Activated T-cell treated with anti-CD3 and anti-CD28 coated beads, Interleukin-2, amount 50 U/mL, for 24 hours (primary cell): ENCODE results near the gene BCL6.
A peak's percentile ranks its signal among the peaks of the same experiment; 100 is the strongest.

Source experiments
- DNase-seq: peaks from one replicate; pipeline ENCODE4 v3.0.0-alpha.2; 2020
- H3K27ac Mint-ChIP-seq: 2 replicates; pipeline ENCODE4 v1.8.0; 2020; ENCODE audit warnings: mild to moderate bottlenecking, mixed read lengths
- H3K27me3 Mint-ChIP-seq: 2 replicates; pipeline ENCODE4 v1.8.0; 2020; ENCODE audit warnings: mixed read lengths
- H3K36me3 Mint-ChIP-seq: 2 replicates; pipeline ENCODE4 v1.8.0; 2020; ENCODE audit warnings: low read depth, mixed read lengths
- H3K4me1 Mint-ChIP-seq: 2 replicates; pipeline ENCODE4 v1.8.0; 2020; ENCODE audit warnings: low read depth, mixed read lengths
- H3K4me3 Mint-ChIP-seq: 2 replicates; pipeline ENCODE4 v1.8.0; 2020; ENCODE audit warnings: mild to moderate bottlenecking, moderate library complexity, mixed read lengths
- H3K9me3 Mint-ChIP-seq: 2 replicates; pipeline ENCODE4 v1.8.0; 2020; ENCODE audit warnings: mixed read lengths

Gene BCL6

DNA sequence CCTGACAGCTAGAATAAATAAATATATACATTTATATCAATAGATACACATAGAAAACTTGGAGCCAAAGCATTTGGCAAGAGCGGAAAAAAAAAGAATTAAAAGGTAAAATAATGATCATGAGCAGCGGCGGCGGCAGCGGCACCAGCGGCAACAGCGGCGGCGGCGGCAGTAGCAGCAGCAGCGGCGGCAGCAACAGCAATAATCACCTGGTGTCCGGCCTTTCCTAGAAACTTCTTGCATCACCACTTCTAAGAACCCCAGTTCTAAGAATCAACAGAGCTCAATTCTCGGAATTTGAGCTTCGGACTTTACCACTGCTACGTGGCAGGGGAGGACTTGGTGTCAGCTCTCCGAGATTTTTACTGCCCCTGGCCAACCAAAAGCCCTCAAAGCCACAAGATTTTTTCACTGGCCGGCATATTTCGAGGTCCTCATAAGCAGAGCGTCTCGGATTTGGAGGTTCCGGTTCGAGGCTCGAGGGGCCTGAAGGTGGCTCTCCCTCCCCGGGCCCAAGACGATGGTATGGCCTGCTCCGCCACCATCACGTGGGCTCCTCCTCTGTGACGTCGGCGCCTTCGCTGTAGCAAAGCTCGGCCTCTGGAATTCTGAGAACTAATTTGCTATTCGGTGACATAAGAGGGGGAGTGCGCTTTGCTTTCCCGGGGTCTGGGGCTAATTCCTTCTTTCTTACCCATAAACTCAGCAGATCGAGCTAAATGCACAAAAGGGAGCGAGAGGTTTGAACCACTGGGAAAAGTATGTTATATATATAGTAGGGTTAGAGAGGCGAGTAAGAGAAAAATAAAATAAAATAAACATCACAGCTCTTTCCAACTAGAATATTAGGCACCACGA, at the start of gene BCL6:
TSS of gene BCL6 (minus strand) at position 268 of the 858 bp plus-strand sequence. CDS start 11,775 bp downstream, outside the sequence.
- peak within 1 kb of the TSS; percentile 98 for H3K4me3 Mint-ChIP-seq
- H3K36me3 Mint-ChIP-seq: peaks cover 41% of the 10 kb centered on the region
- DNase-seq: peak; percentile 92
- peak within 1 kb of the TSS; percentile 100 for H3K27ac Mint-ChIP-seq
- peaks cover 67% of the 10 kb centered on the region for H3K4me1 Mint-ChIP-seq
- H3K9me3 Mint-ChIP-seq: no peaks in the 10 kb centered on the region
- H3K27me3 Mint-ChIP-seq: no peaks in the 10 kb centered on the region

DNA sequence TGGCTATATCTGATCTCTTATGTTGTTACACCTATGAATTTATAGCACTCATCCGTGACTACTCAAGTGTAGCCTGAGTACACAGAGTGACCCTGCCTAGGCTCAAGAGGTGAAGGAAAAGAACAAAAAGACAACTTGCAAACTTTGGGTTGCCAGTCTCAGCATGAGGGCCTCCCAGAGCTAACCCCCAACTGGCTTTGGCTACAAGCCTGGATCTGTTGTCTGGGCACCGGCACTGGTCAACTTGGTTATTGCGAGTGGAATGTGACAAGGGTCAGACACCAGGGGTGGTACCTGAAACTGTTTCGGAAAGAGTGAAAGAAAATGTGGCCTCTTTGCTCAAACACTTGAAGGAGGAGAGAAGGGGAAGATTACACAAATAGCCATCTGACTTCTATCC, 49.5 kb upstream of the BCL6 start:
- no peak overlapping the region for H3K4me3 Mint-ChIP-seq

DNA sequence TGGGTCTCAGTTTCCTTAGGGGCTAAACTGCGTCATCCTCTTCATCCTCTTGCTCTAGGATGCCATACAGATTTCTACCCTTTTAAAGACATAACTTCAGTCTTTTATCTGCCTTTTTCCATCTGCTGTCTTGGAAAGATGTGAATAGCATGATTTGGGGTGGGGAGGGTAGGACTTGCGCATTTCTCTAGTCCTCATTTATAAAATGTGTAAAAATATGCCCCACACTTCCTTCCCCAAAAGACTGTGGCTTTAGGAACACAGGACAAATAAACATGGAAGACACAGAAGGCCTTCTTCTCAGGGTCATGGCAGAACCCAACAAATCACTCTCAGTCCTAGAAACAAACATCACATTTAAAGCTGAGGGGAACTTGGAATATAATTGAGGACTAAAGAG, 48.4 kb upstream of the BCL6 start:
- no peaks in the 10 kb centered on the region for H3K27me3 Mint-ChIP-seq
- peaks cover 27% of the 10 kb centered on the region for H3K4me1 Mint-ChIP-seq
- no peak overlapping the region for H3K4me3 Mint-ChIP-seq
- H3K9me3 Mint-ChIP-seq: peaks cover 3% of the 10 kb centered on the region
- H3K27ac Mint-ChIP-seq: no peak overlapping the region
- H3K36me3 Mint-ChIP-seq: no peaks in the 10 kb centered on the region
- no peak for DNase-seq

More for the DNA sequence above, 49.5 kb upstream of the BCL6 start:
- peaks cover 29% of the 10 kb centered on the region for H3K4me1 Mint-ChIP-seq
- DNase-seq: no peak
- no peaks in the 10 kb centered on the region for H3K27me3 Mint-ChIP-seq
- H3K9me3 Mint-ChIP-seq: peaks cover 3% of the 10 kb centered on the region
- H3K36me3 Mint-ChIP-seq: no peaks in the 10 kb centered on the region
- H3K27ac Mint-ChIP-seq: no peak overlapping the region

DNA sequence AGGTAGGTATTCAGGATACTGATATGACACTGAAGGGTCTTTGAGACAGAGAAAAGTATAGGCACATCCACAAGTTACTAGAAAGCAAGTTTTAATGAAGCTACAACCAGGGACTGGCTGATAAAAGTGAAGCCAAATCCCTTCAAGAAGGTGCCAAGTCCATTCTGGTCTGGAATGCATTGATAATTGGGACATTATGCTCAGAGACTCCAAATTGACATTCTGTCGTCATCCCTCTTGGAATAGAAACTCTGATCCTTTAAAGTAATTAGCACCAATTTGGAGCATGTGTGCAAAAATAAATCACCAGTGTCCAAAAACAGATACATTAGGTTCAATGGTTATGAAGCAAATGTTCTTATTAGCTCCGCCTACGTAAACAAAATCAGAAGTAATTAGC, 47.3 kb upstream of the BCL6 start:
- no peak overlapping the region for H3K27ac Mint-ChIP-seq
- peaks cover 2% of the 10 kb centered on the region for H3K9me3 Mint-ChIP-seq
- H3K4me3 Mint-ChIP-seq: no peak overlapping the region
- H3K27me3 Mint-ChIP-seq: no peaks in the 10 kb centered on the region
- H3K36me3 Mint-ChIP-seq: no peaks in the 10 kb centered on the region
- peaks cover 23% of the 10 kb centered on the region for H3K4me1 Mint-ChIP-seq
- no peak for DNase-seq

DNA sequence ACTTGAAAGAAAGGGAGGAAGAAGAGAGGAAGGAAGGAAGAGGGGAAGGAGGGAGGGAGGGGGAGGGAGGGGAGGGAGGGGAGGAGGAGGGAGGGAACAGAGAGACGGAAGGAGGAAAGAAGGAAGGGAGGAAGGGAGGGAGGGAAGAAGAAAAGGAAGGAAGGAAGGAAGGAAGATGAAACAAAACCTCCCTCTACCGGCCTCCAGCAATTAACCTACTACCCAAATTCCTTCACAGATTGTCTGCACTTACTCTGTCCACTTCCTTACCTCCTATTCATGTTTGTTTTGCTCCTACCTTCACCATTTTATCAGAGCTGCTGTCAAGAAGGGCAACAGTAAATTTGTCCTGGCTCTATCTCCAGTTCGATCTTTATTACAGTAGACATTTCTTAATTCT, 44.6 kb upstream of the BCL6 start:
- DNase-seq: no peak
- Mint-ChIP-seq H3K4me1 (peaks cover 21% of the 10 kb centered on the region), H3K4me3 (no peak overlapping the region), H3K27ac (no peak overlapping the region), H3K27me3 (no peaks in the 10 kb centered on the region), H3K9me3 (no peaks in the 10 kb centered on the region), H3K36me3 (no peaks in the 10 kb centered on the region)

DNA sequence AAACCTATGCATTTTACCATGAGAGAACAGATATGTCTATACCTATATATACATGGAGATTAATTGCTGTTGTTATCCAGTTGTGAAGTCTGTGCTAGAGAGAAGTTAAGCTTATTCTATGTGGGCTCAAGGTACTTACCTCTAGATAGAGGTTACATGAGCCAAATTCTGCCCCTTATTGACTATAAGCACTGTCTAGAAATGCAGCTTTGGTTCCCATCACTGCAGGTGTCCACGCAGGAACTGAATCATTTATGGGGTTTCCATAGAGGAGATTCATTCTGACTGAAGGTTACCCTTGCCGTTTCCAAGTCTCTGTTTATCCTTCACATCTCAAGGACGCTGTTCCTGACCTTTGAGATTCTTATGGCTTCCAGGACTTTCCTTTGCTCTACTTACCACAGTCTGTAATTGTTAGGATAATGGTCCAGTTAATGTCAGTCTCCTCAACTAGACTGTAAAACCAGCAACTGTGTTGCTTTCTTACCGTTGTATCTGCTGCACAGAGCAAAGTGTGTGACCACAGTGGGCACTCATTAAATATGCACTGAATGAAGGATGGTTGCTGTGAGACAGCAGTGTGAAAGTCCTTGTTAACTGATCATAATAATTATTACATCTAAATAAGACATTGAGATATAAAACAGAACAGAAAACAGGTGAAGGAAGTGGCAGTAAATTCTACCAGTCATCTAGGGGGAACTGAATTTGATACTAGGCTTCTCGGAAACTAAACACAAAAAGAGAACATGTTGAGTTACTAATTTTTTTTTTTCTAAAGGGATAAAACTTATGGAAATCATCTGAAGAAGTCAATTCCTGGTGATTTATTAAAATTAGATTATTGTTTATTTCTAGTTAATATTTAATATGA, 44.0 kb upstream of the BCL6 start:
- no peaks in the 10 kb centered on the region for H3K9me3 Mint-ChIP-seq
- peaks cover 21% of the 10 kb centered on the region for H3K4me1 Mint-ChIP-seq
- no peaks in the 10 kb centered on the region for H3K36me3 Mint-ChIP-seq
- peak overlapping the region; percentile 76 for H3K27ac Mint-ChIP-seq
- DNase-seq: no peak
- H3K4me3 Mint-ChIP-seq: no peak overlapping the region
- H3K27me3 Mint-ChIP-seq: no peaks in the 10 kb centered on the region

DNA sequence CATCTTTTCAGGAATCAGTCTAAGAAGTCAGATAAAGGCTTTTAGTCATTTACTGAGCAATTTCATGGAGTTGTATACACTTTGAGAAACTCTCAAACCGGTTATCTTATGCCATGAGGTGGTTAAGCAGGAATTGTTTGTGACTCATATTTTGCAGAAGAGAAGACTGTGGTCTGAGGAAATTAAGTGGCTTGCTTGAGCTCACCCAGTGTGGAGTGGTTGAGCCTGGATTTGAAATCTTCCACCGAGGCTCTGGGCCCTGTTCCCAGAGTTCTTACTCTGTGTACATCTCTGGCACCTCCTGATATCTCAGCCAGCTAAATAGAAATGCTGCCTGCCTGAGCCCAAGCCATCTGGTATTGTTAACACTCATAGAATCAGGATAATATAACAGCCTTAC, 37.8 kb upstream of the BCL6 start:
- Mint-ChIP-seq H3K4me3 (no peak overlapping the region), H3K36me3 (no peaks in the 10 kb centered on the region)

DNA sequence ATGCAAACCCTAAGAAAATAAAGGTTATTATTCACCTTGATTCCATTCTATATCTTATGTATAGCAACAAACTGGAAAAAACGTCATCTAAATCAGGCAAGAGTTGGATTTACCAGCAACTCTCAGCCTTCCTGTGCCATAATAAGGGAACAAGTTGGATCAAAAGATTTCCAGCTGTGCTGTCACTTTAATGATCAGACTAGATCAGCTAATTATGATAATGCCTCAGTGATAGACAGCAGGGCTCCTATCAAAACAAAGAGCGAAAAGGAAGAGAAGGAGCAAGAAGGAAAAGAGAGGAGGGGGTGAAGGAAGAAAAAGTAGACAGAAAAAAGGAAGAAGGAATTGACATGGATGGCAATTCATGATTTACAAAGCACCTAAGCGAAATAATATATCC, 36.7 kb upstream of the BCL6 start:
- no peaks in the 10 kb centered on the region for H3K36me3 Mint-ChIP-seq
- peaks cover 46% of the 10 kb centered on the region for H3K4me1 Mint-ChIP-seq
- peaks cover 3% of the 10 kb centered on the region for H3K9me3 Mint-ChIP-seq
- H3K27ac Mint-ChIP-seq: no peak overlapping the region
- no peak overlapping the region for H3K4me3 Mint-ChIP-seq
- DNase-seq: no peak
- no peaks in the 10 kb centered on the region for H3K27me3 Mint-ChIP-seq

More for the DNA sequence above, 37.8 kb upstream of the BCL6 start:
- no peak for DNase-seq
- Mint-ChIP-seq H3K27me3 (no peaks in the 10 kb centered on the region), H3K4me1 (peaks cover 36% of the 10 kb centered on the region), H3K9me3 (peaks cover 3% of the 10 kb centered on the region), H3K27ac (peak overlapping the region; percentile 81)

DNA sequence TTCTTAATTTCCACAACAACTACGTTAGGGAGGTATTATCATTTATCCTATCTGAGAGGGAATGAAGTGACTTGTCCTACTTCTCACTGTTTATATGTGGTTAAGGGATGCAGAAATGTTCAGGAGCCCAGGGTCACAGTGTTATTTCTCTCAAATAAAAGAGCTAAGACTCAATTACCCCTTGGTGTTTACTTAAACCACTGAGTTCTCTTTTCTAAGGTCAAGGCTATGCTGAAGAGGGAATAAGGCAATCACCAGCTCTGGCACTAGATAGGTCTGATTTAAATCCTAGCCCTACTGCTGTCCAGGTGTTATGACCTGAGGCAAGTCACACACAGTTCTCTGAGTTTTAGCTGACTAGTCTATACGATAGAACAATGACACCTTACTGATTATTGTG, 35.7 kb upstream of the BCL6 start:
- no peaks in the 10 kb centered on the region for H3K27me3 Mint-ChIP-seq
- no peaks in the 10 kb centered on the region for H3K36me3 Mint-ChIP-seq
- H3K27ac Mint-ChIP-seq: no peak overlapping the region
- H3K4me3 Mint-ChIP-seq: no peak overlapping the region
- peaks cover 3% of the 10 kb centered on the region for H3K9me3 Mint-ChIP-seq
- DNase-seq: no peak
- H3K4me1 Mint-ChIP-seq: peaks cover 52% of the 10 kb centered on the region

DNA sequence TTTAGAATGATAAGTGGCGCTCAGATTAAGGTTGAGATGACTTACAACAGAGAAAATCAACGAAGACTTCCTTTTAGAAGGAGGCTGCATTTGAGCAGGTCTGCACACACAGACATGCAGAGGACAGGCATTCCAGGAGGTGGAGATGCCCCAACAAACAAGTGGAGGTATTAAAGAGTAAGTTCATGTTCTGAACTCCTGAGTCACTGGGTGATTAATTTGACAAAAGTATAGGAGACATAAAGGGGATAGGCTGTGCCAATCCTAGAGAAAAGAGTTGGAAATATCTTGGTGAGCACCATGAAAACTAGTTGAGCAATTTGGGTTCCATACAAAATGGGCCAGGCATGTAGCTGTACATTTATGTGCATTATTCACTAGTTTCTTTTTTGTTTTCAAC, 33.5 kb upstream of the BCL6 start:
- H3K4me1 Mint-ChIP-seq: peaks cover 62% of the 10 kb centered on the region
- peaks cover 3% of the 10 kb centered on the region for H3K9me3 Mint-ChIP-seq
- no peaks in the 10 kb centered on the region for H3K27me3 Mint-ChIP-seq
- no peak overlapping the region for H3K4me3 Mint-ChIP-seq
- DNase-seq: no peak
- H3K27ac Mint-ChIP-seq: peak overlapping the region; percentile 89
- H3K36me3 Mint-ChIP-seq: no peaks in the 10 kb centered on the region

DNA sequence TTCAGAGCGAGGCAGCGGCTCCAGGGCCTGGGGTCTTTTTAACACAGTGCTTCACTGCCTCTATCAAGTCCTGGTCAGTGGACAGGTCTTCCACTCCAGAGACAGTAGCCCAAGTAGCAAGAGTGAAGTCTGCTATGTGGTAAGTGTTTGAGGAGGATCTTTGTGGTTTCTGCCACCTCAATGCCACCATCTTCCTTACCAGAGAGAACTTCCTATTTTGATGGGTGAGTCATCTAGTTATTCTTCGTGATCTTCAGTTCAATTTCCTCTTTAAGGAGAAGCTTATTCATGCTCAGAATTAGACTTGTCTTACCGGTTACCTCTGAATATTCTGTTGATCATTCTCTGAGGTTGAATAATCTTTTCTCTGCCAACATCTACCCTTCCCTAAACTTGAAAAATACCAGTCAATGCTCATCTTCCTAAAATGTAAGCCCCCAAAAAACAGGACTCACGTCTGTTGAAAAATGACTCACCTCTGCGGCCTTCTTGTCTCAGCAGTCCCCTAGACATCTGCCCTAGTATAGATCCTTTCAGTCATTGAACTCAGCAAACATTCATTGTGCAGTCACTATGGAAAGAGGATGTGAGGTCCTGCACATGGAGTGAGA, 32.2 kb upstream of the BCL6 start:
- peak overlapping the region; percentile 97 for H3K27ac Mint-ChIP-seq
- H3K4me1 Mint-ChIP-seq: peaks cover 54% of the 10 kb centered on the region
- peak overlapping the region; percentile 38 for H3K4me3 Mint-ChIP-seq
- no peaks in the 10 kb centered on the region for H3K27me3 Mint-ChIP-seq
- peak; percentile 62 for DNase-seq
- H3K36me3 Mint-ChIP-seq: no peaks in the 10 kb centered on the region
- peaks cover 3% of the 10 kb centered on the region for H3K9me3 Mint-ChIP-seq

DNA sequence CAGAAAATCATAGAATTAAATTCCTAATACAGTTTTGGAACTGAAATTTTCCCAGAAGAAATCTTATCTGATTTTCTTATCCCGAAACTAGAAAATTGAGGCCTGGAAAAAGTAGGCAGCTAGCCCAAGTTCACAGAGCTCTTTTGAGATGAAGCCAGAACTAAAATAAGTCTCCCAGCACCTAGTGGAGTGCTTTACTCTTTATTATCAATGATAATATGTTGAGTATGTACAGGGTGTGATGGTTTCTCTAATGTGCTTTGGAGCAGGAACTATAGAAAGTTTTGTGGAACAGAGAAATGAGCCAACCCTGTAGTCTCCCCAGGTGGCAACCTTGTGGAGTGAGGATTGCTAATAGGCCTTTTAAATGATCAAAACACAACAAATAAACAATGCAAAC, 30.3 kb upstream of the BCL6 start:
- DNase-seq: no peak
- H3K27ac Mint-ChIP-seq: no peak overlapping the region

DNA sequence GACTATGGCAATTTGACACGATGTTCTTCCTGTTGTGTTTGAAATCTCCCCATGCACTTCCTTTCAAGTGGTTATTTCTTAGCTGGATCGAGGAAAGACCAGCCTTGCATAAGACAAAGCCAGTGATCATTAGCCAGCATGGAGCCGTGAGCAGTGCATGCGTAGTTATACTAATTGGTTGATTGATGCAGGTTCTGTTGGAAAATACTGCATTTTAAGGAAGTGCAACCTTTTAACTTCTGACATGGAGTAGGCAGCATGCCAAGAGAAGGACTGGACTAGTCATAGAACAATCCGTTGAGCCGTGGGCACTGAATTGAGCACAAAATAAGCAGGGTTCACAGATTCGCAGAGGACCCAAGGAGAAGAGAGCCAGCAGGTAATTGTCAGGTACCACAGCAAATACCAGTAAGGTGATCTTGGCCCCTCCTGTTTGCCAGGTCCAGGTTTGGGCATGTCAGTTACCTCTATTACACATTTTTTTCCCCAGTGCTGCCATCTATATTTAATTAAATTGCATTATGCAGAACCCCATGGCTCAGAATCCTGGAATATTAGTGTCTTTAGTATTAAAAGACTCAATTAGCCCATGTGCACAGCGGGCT, 29.0 kb upstream of the BCL6 start:
- no peaks in the 10 kb centered on the region for H3K36me3 Mint-ChIP-seq
- H3K27me3 Mint-ChIP-seq: no peaks in the 10 kb centered on the region
- DNase-seq: no peak
- H3K9me3 Mint-ChIP-seq: peaks cover 3% of the 10 kb centered on the region
- H3K4me3 Mint-ChIP-seq: no peak overlapping the region
- peaks cover 53% of the 10 kb centered on the region for H3K4me1 Mint-ChIP-seq
- H3K27ac Mint-ChIP-seq: no peak overlapping the region

More for the DNA sequence above, 30.3 kb upstream of the BCL6 start:
- Mint-ChIP-seq H3K36me3 (no peaks in the 10 kb centered on the region), H3K4me3 (no peak overlapping the region), H3K9me3 (peaks cover 3% of the 10 kb centered on the region), H3K27me3 (no peaks in the 10 kb centered on the region), H3K4me1 (peaks cover 49% of the 10 kb centered on the region)
